Measurements from ENCODE around the gene SIGLEC11. TPM values are rescaled to one million over a fixed set of nuclear protein-coding genes. Genes with fewer than 3 reads are reported as not detected.
"Not testable (repeated sequence)": the region's sequence is repeated elsewhere in the genome, so short reads cannot be mapped to it uniquely, and the experiment has no call there.

SIGLEC11 gene
- total RNA-seq, 3 donors from 2014 or later (not counting 1 experiment from before 2014, with no cell fraction given) = 0.40 to 0.75 TPM; not detected in 1

GRCh38 chr19:49949742-49950589, 11.0 kb downstream of the SIGLEC11 start:
- peaks cover 9 to 12% of the 10 kb centered on the region in 2 donors for H3K4me1 Mint-ChIP-seq
- H3K9me3 Mint-ChIP-seq = no peaks in the 10 kb centered on the region
- Histone ChIP-seq H3K27ac (ENCODE audit: low read length) (no peak overlapping the region), H3K9me3 (ENCODE audit: control insufficient read depth, insufficient read depth, low read length) (no peaks in the 10 kb centered on the region), H3K36me3 (ENCODE audit: control insufficient read depth, insufficient read depth, low read length) (no peaks in the 10 kb centered on the region), H3K27me3 (ENCODE audit: control insufficient read depth, insufficient read depth, low read length) (no peaks in the 10 kb centered on the region), H3K4me1 (ENCODE audit: control insufficient read depth, insufficient read depth, low read length) (no peaks in the 10 kb centered on the region), H3K4me3 (ENCODE audit: low read length) (no peak overlapping the region)
- intact Hi-C loops (cut with micrococcal nuclease) = no loop called here
- no peak for DNase-seq
- WGBS (ENCODE audit: insufficient coverage) = 90% methylated on average over 11 of the region's 11 CpGs
- H3K36me3 Mint-ChIP-seq = no peaks in the 10 kb centered on the region
- no peak overlapping the region for H3K27ac Mint-ChIP-seq
- TF ChIP-seq, protein P1, sequence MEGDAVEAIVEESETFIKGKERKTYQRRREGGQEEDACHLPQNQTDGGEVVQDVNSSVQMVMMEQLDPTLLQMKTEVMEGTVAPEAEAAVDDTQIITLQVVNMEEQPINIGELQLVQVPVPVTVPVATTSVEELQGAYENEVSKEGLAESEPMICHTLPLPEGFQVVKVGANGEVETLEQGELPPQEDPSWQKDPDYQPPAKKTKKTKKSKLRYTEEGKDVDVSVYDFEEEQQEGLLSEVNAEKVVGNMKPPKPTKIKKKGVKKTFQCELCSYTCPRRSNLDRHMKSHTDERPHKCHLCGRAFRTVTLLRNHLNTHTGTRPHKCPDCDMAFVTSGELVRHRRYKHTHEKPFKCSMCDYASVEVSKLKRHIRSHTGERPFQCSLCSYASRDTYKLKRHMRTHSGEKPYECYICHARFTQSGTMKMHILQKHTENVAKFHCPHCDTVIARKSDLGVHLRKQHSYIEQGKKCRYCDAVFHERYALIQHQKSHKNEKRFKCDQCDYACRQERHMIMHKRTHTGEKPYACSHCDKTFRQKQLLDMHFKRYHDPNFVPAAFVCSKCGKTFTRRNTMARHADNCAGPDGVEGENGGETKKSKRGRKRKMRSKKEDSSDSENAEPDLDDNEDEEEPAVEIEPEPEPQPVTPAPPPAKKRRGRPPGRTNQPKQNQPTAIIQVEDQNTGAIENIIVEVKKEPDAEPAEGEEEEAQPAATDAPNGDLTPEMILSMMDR (IDR thresholded peaks at IDR 0.05) = no peak
- peaks cover 28 to 30% of the 10 kb centered on the region in 2 donors for H3K27me3 Mint-ChIP-seq (ENCODE audit: low read depth in 2 of 2)
- no peak overlapping the region for H3K4me3 Mint-ChIP-seq
- ATAC-seq = no peak

- Mint-ChIP-seq H3K9me3 (no peaks in the 10 kb centered on the region), H3K4me1 (no peaks in the 10 kb centered on the region), H3K4me3 (no peak overlapping the region), H3K27me3 (ENCODE audit: low read depth in 2 of 2) (peaks cover 10 to 25% of the 10 kb centered on the region in 2 donors), H3K27ac (no peak overlapping the region), H3K36me3 (no peaks in the 10 kb centered on the region)
- no peaks in the 10 kb centered on the region for H3K4me1 ChIP-seq (ENCODE audit: control insufficient read depth, insufficient read depth, low read length)
- intact Hi-C loops (cut with micrococcal nuclease) = no loop called here
- H3K27me3 ChIP-seq (ENCODE audit: control insufficient read depth, insufficient read depth, low read length) = no peaks in the 10 kb centered on the region
- no peak for ATAC-seq
- DNase-seq = no peak
- H3K4me3 ChIP-seq (ENCODE audit: low read length) = no peak overlapping the region
- TF ChIP-seq, protein P1 (IDR thresholded peaks at IDR 0.05) = no peak
- H3K36me3 ChIP-seq (ENCODE audit: control insufficient read depth, insufficient read depth, low read length) = no peaks in the 10 kb centered on the region
- WGBS (ENCODE audit: insufficient coverage) = 93% methylated on average over 8 of the region's 8 CpGs
- no peak overlapping the region for H3K27ac ChIP-seq (ENCODE audit: low read length)
- H3K9me3 ChIP-seq (ENCODE audit: control insufficient read depth, insufficient read depth, low read length) = no peaks in the 10 kb centered on the region
Observed at GRCh38 chr19:49946415-49946814, 14.6 kb downstream of the SIGLEC11 start.

GRCh38 chr19:49944567-49944966, 16.4 kb downstream of the SIGLEC11 start:
- H3K4me3 Mint-ChIP-seq; H3K36me3 ChIP-seq (ENCODE audit: control insufficient read depth, insufficient read depth, low read length); H3K27ac ChIP-seq (ENCODE audit: low read length); H3K4me1 ChIP-seq (ENCODE audit: control insufficient read depth, insufficient read depth, low read length); H3K36me3 Mint-ChIP-seq; ATAC-seq; DNase-seq; H3K27ac Mint-ChIP-seq; intact Hi-C loops (cut with micrococcal nuclease); H3K4me3 ChIP-seq (ENCODE audit: low read length); H3K9me3 Mint-ChIP-seq; H3K9me3 ChIP-seq (ENCODE audit: control insufficient read depth, insufficient read depth, low read length); H3K27me3 ChIP-seq (ENCODE audit: control insufficient read depth, insufficient read depth, low read length): not testable (repeated sequence)
- Mint-ChIP-seq H3K4me1 (peaks cover 10 to 11% of the 10 kb centered on the region in 2 donors), H3K27me3 (ENCODE audit: low read depth in 2 of 2) (peaks cover 17 to 19% of the 10 kb centered on the region in 2 donors)
- WGBS (ENCODE audit: insufficient coverage) = 56% methylated on average over 2 of the region's 5 CpGs

GRCh38 chr19:49940482-49940791, 20.5 kb downstream of the SIGLEC11 start:
- no peak overlapping the region for H3K4me3 Mint-ChIP-seq
- DNase-seq = no peak
- peaks cover 16 to 17% of the 10 kb centered on the region in 2 donors for H3K27me3 Mint-ChIP-seq (ENCODE audit: low read depth in 2 of 2)
- peaks cover 10 to 11% of the 10 kb centered on the region in 2 donors for H3K4me1 Mint-ChIP-seq
- no peaks in the 10 kb centered on the region for H3K27me3 ChIP-seq (ENCODE audit: control insufficient read depth, insufficient read depth, low read length)
- H3K9me3 Mint-ChIP-seq = no peaks in the 10 kb centered on the region
- intact Hi-C loops (cut with micrococcal nuclease) = no loop called here
- TF ChIP-seq, protein P1 (IDR thresholded peaks at IDR 0.05) = no peak
- no peaks in the 10 kb centered on the region for H3K36me3 ChIP-seq (ENCODE audit: control insufficient read depth, insufficient read depth, low read length)
- WGBS (ENCODE audit: insufficient coverage) = 83% methylated on average over 5 of the region's 5 CpGs
- no peak for ATAC-seq
- H3K27ac Mint-ChIP-seq = no peak overlapping the region
- no peaks in the 10 kb centered on the region for H3K9me3 ChIP-seq (ENCODE audit: control insufficient read depth, insufficient read depth, low read length)
- H3K27ac ChIP-seq (ENCODE audit: low read length) = no peak overlapping the region
- no peak overlapping the region for H3K4me3 ChIP-seq (ENCODE audit: low read length)
- no peaks in the 10 kb centered on the region for H3K36me3 Mint-ChIP-seq
- peaks cover 8% of the 10 kb centered on the region for H3K4me1 ChIP-seq (ENCODE audit: control insufficient read depth, insufficient read depth, low read length)
